IMR-90 (cell line): ENCODE measurements around the gene KLHL3.

ENCODE experiments used
- CEBPB ChIP-seq: IDR thresholded peaks from 2 replicates; pipeline ENCODE4 v1.6.1; 2012; ENCODE audit warnings: low read depth, low read length, improper control_type of control experiment
- CHD1 ChIP-seq: IDR thresholded peaks from 2 replicates; pipeline ENCODE4 v1.6.1; 2012; ENCODE audit warnings: low read depth, low read length, improper control_type of control experiment
- FOS ChIP-seq: fragments of 150-350 bp; IDR thresholded peaks from 2 replicates; pipeline ENCODE4 v1.6.1; 2016; ENCODE audit warnings: low read depth, low read length
- MAFK ChIP-seq: IDR thresholded peaks from 2 replicates; pipeline ENCODE4 v1.6.1; 2012; ENCODE audit warnings: low read depth, low read length, improper control_type of control experiment
- MAZ ChIP-seq: IDR thresholded peaks from 2 replicates; pipeline ENCODE4 v1.6.1; 2012; ENCODE audit warnings: low read depth, mild to moderate bottlenecking, low read length, improper control_type of control experiment, moderate library complexity, borderline replicate concordance
- MXI1 ChIP-seq: IDR thresholded peaks from 2 replicates; pipeline ENCODE4 v1.6.1; 2012; ENCODE audit warnings: low read depth, mild to moderate bottlenecking, low read length, moderate library complexity, borderline replicate concordance
- POLR2A ChIP-seq: IDR thresholded peaks from 2 replicates; pipeline ENCODE4 v1.6.1; 2012; ENCODE audit warnings: mild to moderate bottlenecking, low read depth, low read length
- RAD21 ChIP-seq: IDR thresholded peaks from 2 replicates; pipeline ENCODE4 v1.6.1; 2012; ENCODE audit warnings: low read length, improper control_type of control experiment
- RCOR1 ChIP-seq: IDR thresholded peaks from 2 replicates; pipeline ENCODE4 v1.6.1; 2012; ENCODE audit warnings: mild to moderate bottlenecking, low read length, improper control_type of control experiment; ENCODE audit not compliant: insufficient replicate concordance
- SMC3 ChIP-seq: fragments of 150-350 bp; IDR thresholded peaks from 2 replicates; pipeline ENCODE4 v1.6.1; 2016; ENCODE audit warnings: low read depth, mild to moderate bottlenecking, antibody characterized with exemption, low read length, moderate library complexity
- TF ChIP-seq, protein P1 (sequence below): fragments of 150-350 bp; IDR thresholded peaks from 2 replicates; pipeline ENCODE4 v1.6.1; 2016; ENCODE audit warnings: low read depth, mild to moderate bottlenecking, low read length, moderate library complexity, borderline replicate concordance
- TF ChIP-seq, protein P2 (sequence below): conservative IDR thresholded peaks from 2 replicates; pipeline ENCODE4 v1.5.1; 2012; ENCODE audit warnings: mild to moderate bottlenecking, low read depth, low read length, improper control_type of control experiment
- TF ChIP-seq, protein P3 (sequence below): fragments of 150-350 bp; IDR thresholded peaks from 2 replicates; pipeline ENCODE4 v1.6.1; 2017; ENCODE audit warnings: mild to moderate bottlenecking, antibody characterized with exemption, low read length, low read depth

DNA sequence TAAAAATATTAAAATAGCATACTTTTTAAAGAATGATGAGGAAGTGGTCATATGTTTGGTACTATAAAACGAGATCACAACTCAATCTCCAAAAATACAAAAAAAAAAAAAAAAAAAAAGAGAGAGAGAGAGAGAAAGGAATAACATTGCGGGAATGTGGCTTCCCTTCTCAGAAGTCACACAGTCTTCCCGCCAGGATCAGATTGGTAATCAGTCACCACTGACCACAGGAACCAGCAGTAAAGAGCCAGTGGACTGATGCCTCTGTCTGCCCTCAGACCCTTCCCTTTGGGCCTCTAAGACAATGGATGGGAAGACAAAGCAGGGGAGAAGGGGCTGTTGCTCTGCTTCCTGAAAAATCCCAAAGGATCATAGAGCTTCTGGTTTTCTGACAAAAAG is 104.9 kb downstream of the KLHL3 start:
- TF ChIP-seq, protein P1, sequence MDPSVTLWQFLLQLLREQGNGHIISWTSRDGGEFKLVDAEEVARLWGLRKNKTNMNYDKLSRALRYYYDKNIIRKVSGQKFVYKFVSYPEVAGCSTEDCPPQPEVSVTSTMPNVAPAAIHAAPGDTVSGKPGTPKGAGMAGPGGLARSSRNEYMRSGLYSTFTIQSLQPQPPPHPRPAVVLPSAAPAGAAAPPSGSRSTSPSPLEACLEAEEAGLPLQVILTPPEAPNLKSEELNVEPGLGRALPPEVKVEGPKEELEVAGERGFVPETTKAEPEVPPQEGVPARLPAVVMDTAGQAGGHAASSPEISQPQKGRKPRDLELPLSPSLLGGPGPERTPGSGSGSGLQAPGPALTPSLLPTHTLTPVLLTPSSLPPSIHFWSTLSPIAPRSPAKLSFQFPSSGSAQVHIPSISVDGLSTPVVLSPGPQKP, result no peak
- TF ChIP-seq, protein P2, sequence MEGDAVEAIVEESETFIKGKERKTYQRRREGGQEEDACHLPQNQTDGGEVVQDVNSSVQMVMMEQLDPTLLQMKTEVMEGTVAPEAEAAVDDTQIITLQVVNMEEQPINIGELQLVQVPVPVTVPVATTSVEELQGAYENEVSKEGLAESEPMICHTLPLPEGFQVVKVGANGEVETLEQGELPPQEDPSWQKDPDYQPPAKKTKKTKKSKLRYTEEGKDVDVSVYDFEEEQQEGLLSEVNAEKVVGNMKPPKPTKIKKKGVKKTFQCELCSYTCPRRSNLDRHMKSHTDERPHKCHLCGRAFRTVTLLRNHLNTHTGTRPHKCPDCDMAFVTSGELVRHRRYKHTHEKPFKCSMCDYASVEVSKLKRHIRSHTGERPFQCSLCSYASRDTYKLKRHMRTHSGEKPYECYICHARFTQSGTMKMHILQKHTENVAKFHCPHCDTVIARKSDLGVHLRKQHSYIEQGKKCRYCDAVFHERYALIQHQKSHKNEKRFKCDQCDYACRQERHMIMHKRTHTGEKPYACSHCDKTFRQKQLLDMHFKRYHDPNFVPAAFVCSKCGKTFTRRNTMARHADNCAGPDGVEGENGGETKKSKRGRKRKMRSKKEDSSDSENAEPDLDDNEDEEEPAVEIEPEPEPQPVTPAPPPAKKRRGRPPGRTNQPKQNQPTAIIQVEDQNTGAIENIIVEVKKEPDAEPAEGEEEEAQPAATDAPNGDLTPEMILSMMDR, result no peak
- TF ChIP-seq MAZ (no peak), RAD21 (no peak), CHD1 (no peak), POLR2A (no peak), CEBPB (no peak), RCOR1 (no peak), FOS (no peak), MXI1 (no peak), SMC3 (no peak), MAFK (no peak)
- TF ChIP-seq, protein P3, sequence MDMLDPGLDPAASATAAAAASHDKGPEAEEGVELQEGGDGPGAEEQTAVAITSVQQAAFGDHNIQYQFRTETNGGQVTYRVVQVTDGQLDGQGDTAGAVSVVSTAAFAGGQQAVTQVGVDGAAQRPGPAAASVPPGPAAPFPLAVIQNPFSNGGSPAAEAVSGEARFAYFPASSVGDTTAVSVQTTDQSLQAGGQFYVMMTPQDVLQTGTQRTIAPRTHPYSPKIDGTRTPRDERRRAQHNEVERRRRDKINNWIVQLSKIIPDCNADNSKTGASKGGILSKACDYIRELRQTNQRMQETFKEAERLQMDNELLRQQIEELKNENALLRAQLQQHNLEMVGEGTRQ, result no peak
